Measurements from ENCODE around the gene RNU6-7.

RNU6-7 gene

DNA sequence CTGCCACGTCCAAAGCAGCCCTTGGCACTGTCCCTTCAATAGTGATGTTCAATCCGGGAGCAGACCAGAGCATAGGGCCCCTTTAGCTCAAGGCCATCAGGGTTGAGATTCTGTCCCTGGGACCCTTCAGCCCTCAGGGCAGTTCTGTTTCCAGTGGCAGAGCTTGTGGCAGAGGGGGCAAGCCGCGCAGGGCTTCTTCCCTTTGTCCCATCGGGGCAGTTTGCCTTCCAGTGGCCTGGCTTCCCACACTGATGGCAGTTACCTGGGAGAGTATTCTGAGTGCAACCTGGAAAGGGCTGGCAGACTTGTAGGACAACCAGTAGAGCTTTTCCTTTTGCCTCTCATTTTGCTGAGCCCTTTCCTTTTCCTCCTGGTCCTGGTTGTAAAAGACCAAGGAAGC lies 44.9 kb downstream of the RNU6-7 start:
- H3K27me3 ChIP-seq (replicated peaks; ENCODE audit: control insufficient read depth, insufficient read depth, low read length) = no peaks in the 10 kb centered on the region
- TF ChIP-seq, protein P1, sequence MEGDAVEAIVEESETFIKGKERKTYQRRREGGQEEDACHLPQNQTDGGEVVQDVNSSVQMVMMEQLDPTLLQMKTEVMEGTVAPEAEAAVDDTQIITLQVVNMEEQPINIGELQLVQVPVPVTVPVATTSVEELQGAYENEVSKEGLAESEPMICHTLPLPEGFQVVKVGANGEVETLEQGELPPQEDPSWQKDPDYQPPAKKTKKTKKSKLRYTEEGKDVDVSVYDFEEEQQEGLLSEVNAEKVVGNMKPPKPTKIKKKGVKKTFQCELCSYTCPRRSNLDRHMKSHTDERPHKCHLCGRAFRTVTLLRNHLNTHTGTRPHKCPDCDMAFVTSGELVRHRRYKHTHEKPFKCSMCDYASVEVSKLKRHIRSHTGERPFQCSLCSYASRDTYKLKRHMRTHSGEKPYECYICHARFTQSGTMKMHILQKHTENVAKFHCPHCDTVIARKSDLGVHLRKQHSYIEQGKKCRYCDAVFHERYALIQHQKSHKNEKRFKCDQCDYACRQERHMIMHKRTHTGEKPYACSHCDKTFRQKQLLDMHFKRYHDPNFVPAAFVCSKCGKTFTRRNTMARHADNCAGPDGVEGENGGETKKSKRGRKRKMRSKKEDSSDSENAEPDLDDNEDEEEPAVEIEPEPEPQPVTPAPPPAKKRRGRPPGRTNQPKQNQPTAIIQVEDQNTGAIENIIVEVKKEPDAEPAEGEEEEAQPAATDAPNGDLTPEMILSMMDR (IDR thresholded peaks at IDR 0.05; ENCODE audit: insufficient read depth, low read length, poor library complexity, severe bottlenecking) = no peak
- no peak overlapping the region for H3K4me3 ChIP-seq (replicated peaks; ENCODE audit: low read depth, low read length)
- no peaks in the 10 kb centered on the region for H3K36me3 ChIP-seq (ENCODE audit: control insufficient read depth, insufficient read depth, low read length)
- DNase-seq (ENCODE audit: extremely low read depth, insufficient read length) = no peak

DNA sequence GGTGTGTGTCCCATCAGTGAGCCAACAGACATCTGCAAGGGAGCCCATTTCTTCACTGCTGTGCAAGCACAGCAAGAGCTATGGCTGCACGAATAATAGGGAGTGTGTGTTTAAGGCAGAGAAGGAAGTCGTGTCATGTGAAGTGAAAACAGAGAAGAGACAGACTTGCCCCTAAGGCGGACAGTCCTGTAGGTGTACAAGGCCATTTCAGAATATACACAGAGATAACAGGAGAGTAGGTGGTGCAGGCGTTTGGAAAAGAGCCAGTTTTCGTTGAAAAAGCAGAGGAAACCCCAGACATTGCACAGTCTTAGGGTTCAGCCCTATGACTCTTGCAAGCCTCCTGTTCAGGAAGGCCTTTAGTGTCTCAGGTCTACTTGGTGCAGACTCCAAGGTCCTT lies 47.5 kb downstream of the RNU6-7 start:
- TF ChIP-seq, protein P1 (IDR thresholded peaks at IDR 0.05; ENCODE audit: insufficient read depth, low read length, poor library complexity, severe bottlenecking) = no peak
- DNase-seq (ENCODE audit: extremely low read depth, insufficient read length) = no peak
- Histone ChIP-seq H3K4me3 (replicated peaks; ENCODE audit: low read depth, low read length) (no peak overlapping the region), H3K36me3 (ENCODE audit: control insufficient read depth, insufficient read depth, low read length) (no peaks in the 10 kb centered on the region), H3K27me3 (replicated peaks; ENCODE audit: control insufficient read depth, insufficient read depth, low read length) (no peaks in the 10 kb centered on the region)

DNA sequence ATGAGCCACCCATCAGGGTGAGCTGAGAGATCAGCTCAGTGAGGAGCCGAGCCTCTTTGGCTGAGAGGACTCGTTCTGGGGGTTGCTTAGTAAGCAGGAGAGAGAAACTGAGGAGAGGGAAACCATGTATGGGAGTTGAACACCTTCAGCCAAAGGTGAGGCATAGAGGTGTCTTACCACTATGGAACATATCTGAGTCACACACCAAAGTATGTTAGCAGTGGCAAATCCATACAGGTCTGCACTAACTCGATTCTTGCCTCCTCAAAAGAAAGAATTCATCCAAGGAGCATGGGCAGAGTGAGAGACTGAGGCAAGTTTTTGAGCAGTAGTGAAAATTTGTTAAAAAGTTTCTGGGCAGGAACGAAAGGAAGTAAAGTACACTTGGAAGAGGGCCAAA lies 47.9 kb downstream of the RNU6-7 start:
- no peak for DNase-seq (ENCODE audit: extremely low read depth, insufficient read length)
- Histone ChIP-seq H3K27me3 (replicated peaks; ENCODE audit: control insufficient read depth, insufficient read depth, low read length) (no peaks in the 10 kb centered on the region), H3K4me3 (replicated peaks; ENCODE audit: low read depth, low read length) (no peak overlapping the region), H3K36me3 (ENCODE audit: control insufficient read depth, insufficient read depth, low read length) (no peaks in the 10 kb centered on the region)
- TF ChIP-seq, protein P1 (IDR thresholded peaks at IDR 0.05; ENCODE audit: insufficient read depth, low read length, poor library complexity, severe bottlenecking) = no peak

DNA sequence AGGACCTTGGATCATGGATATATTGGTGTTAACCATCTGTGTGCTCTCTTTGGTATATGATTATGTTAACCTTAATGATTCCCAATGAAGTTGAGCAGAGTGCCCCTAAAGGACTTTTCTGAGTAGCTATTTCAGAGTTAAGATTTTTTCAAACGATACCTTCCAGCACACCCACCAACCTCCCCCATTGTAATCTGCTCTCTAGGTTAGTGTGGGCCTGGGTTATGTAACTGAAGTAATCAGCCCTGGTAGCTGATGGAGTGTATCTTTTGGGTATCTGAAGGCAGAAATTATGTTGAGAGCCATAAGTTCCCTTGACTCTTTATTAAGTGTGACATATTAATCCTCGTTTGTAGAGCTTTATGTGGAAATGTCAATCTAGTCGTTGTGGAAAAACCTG lies 48.8 kb downstream of the RNU6-7 start:
- TF ChIP-seq, protein P1 (IDR thresholded peaks at IDR 0.05; ENCODE audit: insufficient read depth, low read length, poor library complexity, severe bottlenecking) = no peak
- H3K4me3 ChIP-seq (replicated peaks; ENCODE audit: low read depth, low read length) = no peak overlapping the region
- H3K36me3 ChIP-seq (ENCODE audit: control insufficient read depth, insufficient read depth, low read length) = no peaks in the 10 kb centered on the region
- H3K27me3 ChIP-seq (replicated peaks; ENCODE audit: control insufficient read depth, insufficient read depth, low read length) = no peaks in the 10 kb centered on the region
- no peak for DNase-seq (ENCODE audit: extremely low read depth, insufficient read length)

DNA sequence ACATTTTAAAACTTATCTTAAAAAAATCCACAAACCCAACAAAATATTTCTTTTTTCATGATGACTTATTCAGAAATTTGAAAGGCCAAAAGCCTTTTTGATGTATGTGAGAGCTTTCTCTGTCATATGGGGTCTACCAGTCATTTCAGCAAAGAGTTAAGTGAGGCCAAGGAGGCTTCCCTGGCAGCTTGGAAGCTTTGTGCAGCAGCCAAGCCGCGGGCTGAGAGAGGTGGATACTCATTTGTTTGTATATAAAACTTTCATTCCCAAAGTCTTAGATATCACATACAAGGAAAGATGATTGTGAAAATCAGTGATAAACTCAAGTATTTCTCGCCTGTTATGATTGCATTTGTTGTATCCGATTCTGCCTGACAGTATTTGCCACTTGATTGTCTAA lies 49.7 kb downstream of the RNU6-7 start:
- DNase-seq (ENCODE audit: extremely low read depth, insufficient read length) = no peak
- H3K4me3 ChIP-seq (replicated peaks; ENCODE audit: low read depth, low read length) = no peak overlapping the region
- H3K27me3 ChIP-seq (replicated peaks; ENCODE audit: control insufficient read depth, insufficient read depth, low read length) = no peaks in the 10 kb centered on the region
- H3K36me3 ChIP-seq (ENCODE audit: control insufficient read depth, insufficient read depth, low read length) = no peaks in the 10 kb centered on the region
- TF ChIP-seq, protein P1 (IDR thresholded peaks at IDR 0.05; ENCODE audit: insufficient read depth, low read length, poor library complexity, severe bottlenecking) = no peak

Data from GM06990 (cell line).